ENCODE measurements around the gene ALDH3B2.
A peak's percentile ranks its signal among the peaks of the same experiment; 100 is the strongest.
"Not testable (repeated sequence)": the region's sequence is repeated elsewhere in the genome, so short reads cannot be mapped to it uniquely, and the experiment has no call there.

ALDH3B2 gene

GRCh38 chr11:67641338-67642172 lies 32.9 kb downstream of the ALDH3B2 start:
- DNase-seq = no peak

DNA sequence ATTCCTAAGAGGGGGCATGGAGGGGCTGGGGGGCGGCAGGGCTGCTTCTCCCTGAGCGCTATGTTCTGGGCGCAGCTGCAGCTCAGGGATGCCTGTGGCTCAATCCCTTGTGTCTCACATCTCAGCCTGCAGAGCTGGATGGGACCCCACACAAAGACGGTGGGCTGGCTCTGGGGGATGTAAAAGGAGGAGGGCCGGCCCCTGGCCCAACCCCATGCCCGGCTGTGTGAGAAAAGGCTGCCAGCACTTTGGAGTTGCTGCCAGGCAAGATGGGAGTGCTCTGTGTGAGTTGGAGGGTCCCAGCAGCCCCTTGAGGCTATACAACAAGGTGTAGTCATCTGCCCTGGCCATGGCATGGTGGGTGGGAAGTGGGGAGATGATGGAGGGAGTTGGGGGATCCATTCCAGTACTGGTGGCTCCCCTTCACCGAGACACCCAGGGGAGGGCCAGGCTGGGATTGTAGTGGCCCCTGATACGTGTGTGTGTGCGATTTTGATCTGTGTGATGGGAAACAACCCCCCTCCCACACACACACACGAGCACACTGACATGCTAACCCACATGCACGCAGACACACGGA lies 33.6 kb downstream of the ALDH3B2 start:
- no peak for DNase-seq

DNA sequence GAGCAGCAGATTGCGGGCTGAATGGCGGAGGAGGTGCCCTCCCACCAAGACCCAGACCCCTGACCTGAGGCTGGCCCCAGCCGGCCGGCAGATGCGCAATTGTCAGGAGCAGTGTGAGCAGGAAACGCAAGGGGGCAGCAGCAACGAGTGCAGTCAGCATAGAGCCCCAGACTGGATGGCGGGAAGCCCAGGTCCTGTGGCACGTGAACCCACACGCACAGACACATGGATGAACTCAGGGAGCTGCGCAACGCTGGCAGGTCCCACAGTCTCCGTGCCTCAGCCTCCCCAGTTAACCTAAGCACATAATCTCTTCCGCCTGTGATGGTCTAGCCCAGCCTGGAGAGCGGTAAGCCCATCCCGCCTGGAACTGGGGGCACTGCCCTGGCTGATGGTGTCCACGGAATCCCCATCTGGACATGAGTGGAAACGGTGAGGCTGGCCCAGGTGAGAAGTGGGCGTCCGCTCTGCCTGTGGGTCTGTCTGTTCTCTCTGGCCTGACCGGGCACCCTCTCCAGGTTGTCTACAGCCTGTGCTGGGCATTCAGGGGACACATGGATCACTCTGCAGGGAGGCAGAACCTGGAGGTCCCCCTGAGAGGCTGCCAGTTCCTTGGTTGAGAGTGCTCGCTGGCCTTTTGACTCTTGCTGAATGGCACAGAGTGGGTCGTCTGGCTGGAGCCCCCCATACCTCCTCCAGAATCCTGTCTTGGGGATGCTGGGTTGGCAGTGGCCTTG lies 34.2 kb downstream of the ALDH3B2 start:
- peak; percentile 32 for DNase-seq

- DNase-seq = no peak
Observed at GRCh38 chr11:67639438-67639859, 35.0 kb downstream of the ALDH3B2 start, which contains the start of gene TBX10. Gene TBX10, minus strand, starts transcription at chr11:67639763. Its CDS starts 291 bp downstream, at chr11:67639472.

DNA sequence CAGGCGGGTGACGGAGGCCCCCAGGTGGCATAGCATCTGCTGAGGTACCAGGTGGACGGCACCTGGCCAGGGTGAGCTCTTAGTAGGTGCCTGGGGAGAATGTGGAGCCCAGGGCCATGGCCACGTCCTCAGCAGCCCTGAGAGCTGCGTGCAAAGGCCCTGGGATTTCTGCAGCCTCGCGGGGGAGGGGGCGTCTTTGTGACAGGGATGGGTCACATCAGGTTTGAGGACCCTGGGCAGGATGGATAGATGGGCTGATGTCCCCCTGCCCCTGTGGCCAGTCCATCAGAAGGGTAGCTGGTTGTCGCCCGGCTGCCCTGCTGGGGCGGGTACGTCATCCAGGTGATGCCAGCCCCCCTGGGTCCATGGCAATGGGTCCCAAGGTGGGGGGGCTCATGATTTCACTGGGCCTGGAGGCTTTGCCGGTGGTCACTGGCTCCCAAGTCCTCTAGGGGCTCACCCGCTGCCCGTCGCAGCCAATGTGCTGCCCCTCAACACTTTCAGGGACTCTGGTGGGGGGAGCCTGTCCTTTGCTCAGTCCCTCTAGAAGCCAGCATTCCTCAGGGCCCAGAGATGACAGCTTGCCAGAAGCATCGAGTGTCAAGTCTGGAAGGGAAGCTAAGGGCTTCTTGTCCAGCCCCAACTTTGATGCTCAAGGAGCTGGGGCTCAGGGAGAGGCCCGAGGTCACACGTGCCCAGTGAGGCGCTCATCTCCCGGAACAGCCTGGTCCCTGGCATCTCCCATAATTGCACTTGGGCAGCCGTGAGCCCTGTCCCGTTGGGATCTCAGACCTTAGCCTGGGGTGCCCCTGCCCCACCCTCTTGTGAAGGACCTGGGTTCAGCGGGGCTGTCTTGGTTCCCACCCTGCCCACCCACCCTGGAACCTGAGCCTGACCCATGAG lies 35.6 kb downstream of the ALDH3B2 start:
- DNase-seq = no peak

DNA sequence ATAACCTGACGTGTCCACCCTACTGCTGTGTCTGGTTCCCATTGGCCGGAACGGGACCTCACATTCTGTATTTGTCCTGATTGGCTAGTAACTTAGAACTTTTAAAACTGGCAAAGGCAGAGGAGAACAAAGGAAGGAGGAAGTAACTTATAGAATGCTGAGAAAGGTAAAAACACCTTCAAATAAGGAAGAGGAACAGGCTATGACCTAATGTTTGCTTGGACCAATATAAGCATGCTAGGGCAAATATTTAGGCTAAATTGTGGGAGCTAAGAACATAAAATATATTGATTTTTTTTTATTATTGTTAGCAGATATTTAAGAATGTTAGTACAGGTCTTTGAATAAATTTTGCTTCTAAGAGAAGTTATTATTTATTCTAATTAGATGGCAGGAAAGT lies 37.0 kb downstream of the ALDH3B2 start:
- DNase-seq = not testable (repeated sequence)

- no peak for DNase-seq
Observed at GRCh38 chr11:67636962-67637361, 37.5 kb downstream of the ALDH3B2 start.

- no peak for DNase-seq
Observed at GRCh38 chr11:67635231-67635521, 39.2 kb downstream of the ALDH3B2 start.

GRCh38 chr11:67634366-67635230 lies 39.8 kb downstream of the ALDH3B2 start:
- no peak for DNase-seq

- no peak for DNase-seq
Observed at GRCh38 chr11:67633758-67634365, 40.6 kb downstream of the ALDH3B2 start.

DNA sequence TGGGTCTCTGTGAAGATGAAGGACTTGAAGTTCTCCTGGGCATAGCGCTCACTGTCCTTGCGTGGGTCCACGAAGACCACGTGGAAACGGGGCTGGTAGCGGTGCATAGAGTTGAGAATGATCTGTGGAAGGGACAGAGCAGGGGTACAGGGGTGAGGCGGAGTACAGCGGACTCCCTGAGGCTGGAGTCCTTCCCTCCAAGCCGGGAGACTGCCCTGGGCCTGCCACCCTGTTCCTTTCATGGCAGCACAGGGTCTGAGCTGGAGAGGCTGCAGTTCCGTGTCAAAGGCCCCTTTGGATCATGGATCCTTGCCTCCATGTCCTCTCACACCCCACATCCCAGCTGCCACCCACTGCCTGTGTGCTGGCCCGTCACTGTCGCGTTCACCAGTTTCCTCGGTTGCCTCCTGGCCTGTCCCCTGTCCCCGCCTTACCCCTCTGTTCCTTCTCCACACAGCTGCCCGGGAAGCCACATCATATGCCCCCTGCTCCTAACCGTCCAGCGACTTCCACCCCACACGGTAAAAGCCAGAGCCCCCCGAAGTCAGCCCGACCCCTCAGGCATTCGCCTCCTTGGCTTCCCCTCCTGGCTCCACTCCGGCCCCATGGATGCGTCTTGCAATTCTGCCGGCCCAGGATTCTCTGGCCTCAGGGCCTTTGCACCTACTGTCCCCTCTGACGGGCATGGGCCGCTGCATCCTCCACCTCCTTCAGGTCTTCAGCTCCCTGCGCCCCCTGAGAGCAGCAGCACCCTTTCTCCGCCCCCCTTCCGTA lies 41.3 kb downstream of the ALDH3B2 start:
- no peak for DNase-seq

GRCh38 chr11:67632175-67632981 lies 42.0 kb downstream of the ALDH3B2 start:
- DNase-seq = no peak

GRCh38 chr11:67631853-67632174 lies 42.6 kb downstream of the ALDH3B2 start:
- DNase-seq = no peak

GRCh38 chr11:67631411-67631810 lies 43.0 kb downstream of the ALDH3B2 start:
- no peak for DNase-seq

DNA sequence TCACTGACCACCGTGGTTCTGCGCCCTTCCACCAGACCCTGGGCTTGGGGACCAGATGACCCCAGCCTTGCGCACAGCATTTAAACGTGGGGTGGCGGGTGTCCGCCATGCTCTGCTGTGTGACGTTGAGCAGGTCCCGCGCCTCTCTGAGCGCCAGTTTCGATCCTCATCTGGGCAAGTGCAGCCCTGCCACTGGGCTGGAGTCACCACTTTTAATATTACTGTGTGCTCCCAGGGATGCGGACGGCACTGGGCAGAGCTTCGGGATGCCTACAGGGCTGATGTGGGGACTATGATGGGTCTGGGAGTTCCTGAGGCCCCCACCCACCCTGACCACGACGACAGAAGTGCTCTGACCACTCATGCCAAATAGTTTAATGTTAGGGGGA lies 43.5 kb downstream of the ALDH3B2 start:
- no peak for DNase-seq

- peak; percentile 98 for DNase-seq
Observed at GRCh38 chr11:67630228-67630942, 44.0 kb downstream of the ALDH3B2 start.

- DNase-seq = peak; percentile 83
Observed at GRCh38 chr11:67629386-67630227, 44.8 kb downstream of the ALDH3B2 start, which contains the start of gene NUDT8. Gene NUDT8, minus strand, starts transcription at chr11:67629937. Its CDS starts 26 bp downstream, at chr11:67629911.
